H1 (cell line): ENCODE measurements around the gene KCNMA1. TPM values are rescaled to one million over a fixed set of nuclear protein-coding genes. Genes with fewer than 3 reads are reported as not detected.
A peak's percentile ranks its signal among the peaks of the same experiment; 100 is the strongest.

Experiments used
- CTCF ChIA-PET: fragments of 300-600 bp; sonication (Branson Sonifier 250); formaldehyde crosslinking; loops from one replicate; lab custom pipeline; 2021; ENCODE audit not compliant: partially characterized antibody; lab: Charles Lee
- POLR2A ChIA-PET: fragments of 300-600 bp; sonication (Branson Sonifier 250); formaldehyde crosslinking; loops from one replicate; lab custom pipeline; 2021; ENCODE audit warnings: inconsistent platforms; ENCODE audit not compliant: partially characterized antibody; lab: Charles Lee
- DNase-seq, 2 experiments: peaks; one replicate each; pipeline versions ENCODE4 v3.0.0 to v3.0.0-alpha.2; 2010 to 2022; ENCODE audit warnings: low spot score in 2 of 2, low read depth in 1 of 2, mixed read lengths in 1 of 2
- FAIRE-seq: peaks from 2 replicates; lab custom pipeline; 2011; peaks lifted over from hg19 to GRCh38; lab: Jason Lieb, UNC
- H2AFZ ChIP-seq: 2 replicates; pipeline ENCODE4 v1.8.1; 2012; ENCODE audit warnings: low read length, inconsistent platforms
- H2AK5ac ChIP-seq: 2 replicates; pipeline ENCODE4 v1.6.1; 2013; ENCODE audit warnings: low read depth, low read length
- H2BK120ac ChIP-seq: replicated peaks from 2 replicates; pipeline ENCODE3; 2013; ENCODE audit warnings: low read depth, low read length, inconsistent platforms
- H2BK12ac ChIP-seq: 2 replicates; pipeline ENCODE4 v1.6.1; 2013; ENCODE audit warnings: low read depth, low read length
- H2BK15ac ChIP-seq: 2 replicates; pipeline ENCODE4 v1.6.1; 2013; ENCODE audit warnings: low read length
- H2BK20ac ChIP-seq: 2 replicates; pipeline ENCODE4 v1.6.1; 2013; ENCODE audit warnings: low read length
- H2BK5ac ChIP-seq: 2 replicates; pipeline ENCODE4 v1.6.1; 2013; ENCODE audit warnings: low read depth, low read length
- H3K14ac ChIP-seq: 2 replicates; pipeline ENCODE4 v1.6.1; 2013; ENCODE audit warnings: inconsistent platforms; ENCODE audit not compliant: insufficient read length
- H3K18ac ChIP-seq: 2 replicates; pipeline ENCODE4 v1.6.1; 2013; ENCODE audit warnings: low read length; ENCODE audit errors: extremely low read depth
- H3K23ac ChIP-seq: 2 replicates; pipeline ENCODE4 v1.6.1; 2013; ENCODE audit warnings: inconsistent platforms; ENCODE audit not compliant: insufficient read length
- H3K23me2 ChIP-seq: 2 replicates; pipeline ENCODE4 v1.6.1; 2013; ENCODE audit warnings: low read depth, low read length
- H3K27ac ChIP-seq: 2 replicates; pipeline ENCODE4 v1.6.1; 2011; ENCODE audit warnings: low read depth, low read length, inconsistent platforms
- H3K27me3 ChIP-seq, 4 experiments: replicated peaks in 1 of 4; 1 replicate in 1 of 4; 2 replicates in 3 of 4; pipeline versions ENCODE4 v1.6.1 to v1.8.1; 2011 to 2013; ENCODE audit warnings: low read length in 3 of 4, mild to moderate bottlenecking in 3 of 4, inconsistent platforms in 2 of 4, mixed read lengths in 2 of 4, moderate library complexity in 1 of 4; ENCODE audit not compliant: control insufficient read depth in 3 of 4, insufficient read depth in 3 of 4; ENCODE audit errors: extremely low read depth in 1 of 4
- H3K36me3 ChIP-seq, 4 experiments: 2 replicates each; pipeline versions ENCODE4 v1.6.1 to v1.8.1; 2011 to 2013; ENCODE audit warnings: mild to moderate bottlenecking in 4 of 4, low read length in 3 of 4, moderate library complexity in 2 of 4, control low read depth in 1 of 4, inconsistent platforms in 1 of 4; ENCODE audit not compliant: insufficient read depth in 4 of 4, control insufficient read depth in 2 of 4
- H3K4ac ChIP-seq: replicated peaks from 2 replicates; pipeline ENCODE3; 2013; ENCODE audit warnings: low read length, low read depth, mixed read lengths, inconsistent platforms; ENCODE audit not compliant: insufficient read length
- H3K4me1 ChIP-seq, 4 experiments: replicated peaks in 1 of 4; 1 replicate in 1 of 4; 2 replicates in 3 of 4; pipeline versions ENCODE4 v1.6.1 to v1.8.1; 2011 to 2013; ENCODE audit warnings: low read length in 3 of 4, inconsistent platforms in 2 of 4, mixed read lengths in 1 of 4; ENCODE audit not compliant: insufficient read depth in 4 of 4, control insufficient read depth in 3 of 4
- H3K4me2 ChIP-seq, 2 experiments: 2 replicates each; pipeline versions ENCODE4 v1.6.1 to v1.8.1; 2011 to 2013; ENCODE audit warnings: low read depth in 2 of 2, low read length in 2 of 2, control low read depth in 1 of 2, inconsistent platforms in 1 of 2, mild to moderate bottlenecking in 1 of 2; ENCODE audit not compliant: insufficient read depth in 1 of 2
- H3K4me3 ChIP-seq, 4 experiments: fragments of 200-600, 300-600 bp in 1 of 4; sonication (generic), shearing (Covaris generic), sonication (Bioruptor Twin) in 1 of 4; 2 replicates each; pipeline versions ENCODE4 v1.5.1 to v1.8.1; 2011 to 2016; ENCODE audit warnings: low read length in 4 of 4, low read depth in 3 of 4, control low read depth in 2 of 4, inconsistent platforms in 2 of 4, mild to moderate bottlenecking in 2 of 4, mixed read lengths in 1 of 4, moderate library complexity in 1 of 4; ENCODE audit not compliant: insufficient read depth in 2 of 4; ENCODE audit errors: extremely low read depth in 1 of 4
- H3K56ac ChIP-seq: replicated peaks from 2 replicates; pipeline ENCODE3; 2013; ENCODE audit warnings: low read depth, mild to moderate bottlenecking, mixed read lengths, low read length, inconsistent platforms; ENCODE audit not compliant: insufficient read length
- H3K79me1 ChIP-seq: 2 replicates; pipeline ENCODE4 v1.6.1; 2013; ENCODE audit warnings: low read depth, low read length, control low read depth
- H3K79me2 ChIP-seq, 2 experiments: 2 replicates each; pipeline versions ENCODE4 v1.6.1 to v1.8.1; 2012 to 2013; ENCODE audit warnings: low read length in 2 of 2, mild to moderate bottlenecking in 2 of 2, inconsistent platforms in 1 of 2; ENCODE audit not compliant: insufficient read depth in 2 of 2, control insufficient read depth in 1 of 2
- H3K9ac ChIP-seq, 4 experiments: replicated peaks in 1 of 4; 1 replicate in 1 of 4; 2 replicates in 3 of 4; pipeline versions ENCODE4 v1.6.1 to v1.8.1; 2011 to 2013; ENCODE audit warnings: low read depth in 3 of 4, low read length in 3 of 4, control low read depth in 2 of 4, mild to moderate bottlenecking in 2 of 4, moderate library complexity in 2 of 4, inconsistent platforms in 1 of 4; ENCODE audit errors: extremely low read depth in 1 of 4
- H3K9me3 ChIP-seq, 2 experiments: 2 replicates each; pipeline versions ENCODE4 v1.6.1 to v1.8.1; 2012 to 2013; ENCODE audit warnings: mild to moderate bottlenecking in 2 of 2, moderate library complexity in 2 of 2, control low read depth in 1 of 2, inconsistent platforms in 1 of 2, low read depth in 1 of 2, low read length in 1 of 2, mixed read lengths in 1 of 2; ENCODE audit not compliant: insufficient read depth in 2 of 2
- H4K20me1 ChIP-seq, 2 experiments: replicated peaks in 1 of 2; 2 replicates each; pipeline versions ENCODE3 to v1.8.1; 2011 to 2013; ENCODE audit warnings: inconsistent platforms in 2 of 2, low read length in 2 of 2, mild to moderate bottlenecking in 1 of 2; ENCODE audit not compliant: insufficient read depth in 2 of 2, control insufficient read depth in 1 of 2
- H4K5ac ChIP-seq: 2 replicates; pipeline ENCODE4 v1.6.1; 2013; ENCODE audit warnings: low read length, low read depth, mixed read lengths, inconsistent platforms; ENCODE audit not compliant: insufficient read length
- H4K8ac ChIP-seq: 2 replicates; pipeline ENCODE4 v1.8.0; 2013; ENCODE audit warnings: mild to moderate bottlenecking, moderate library complexity, low read length, inconsistent platforms; ENCODE audit not compliant: insufficient read depth; ENCODE audit errors: extremely low read depth
- H4K91ac ChIP-seq: replicated peaks from 2 replicates; pipeline ENCODE3; 2013; ENCODE audit warnings: low read length, mixed read lengths, inconsistent platforms; ENCODE audit not compliant: insufficient read length
- CEBPB ChIP-seq: IDR thresholded peaks from 2 replicates; pipeline ENCODE4 v1.6.1; 2012; ENCODE audit warnings: low read depth, low read length
- HDAC6 ChIP-seq: IDR thresholded peaks from one replicate; pipeline ENCODE4 v1.7.1; 2012; ENCODE audit warnings: low read depth, mild to moderate bottlenecking, inconsistent platforms, low read length, moderate library complexity
- SP1 ChIP-seq: IDR thresholded peaks from 2 replicates; pipeline ENCODE4 v1.6.1; 2011; ENCODE audit warnings: low read depth, low read length
- TEAD4 ChIP-seq: IDR thresholded peaks from 2 replicates; pipeline ENCODE4 v1.6.1; 2012; ENCODE audit warnings: low read depth, low read length, inconsistent platforms, mixed read lengths
- WGBS, 2 experiments: shearing (Covaris generic) in 1 of 2; methylation state at CpG; one replicate each; pipeline versions ENCODE4 v1.1.6 to v1.1.7; 2013 to 2015; ENCODE audit warnings: low lambda C conversion rate in 2 of 2, mixed read lengths in 2 of 2, inconsistent platforms in 1 of 2, low coverage in 1 of 2, missing lambda C conversion rate in 1 of 2; ENCODE audit not compliant: insufficient replicate concordance in 2 of 2, insufficient coverage in 1 of 2, insufficient read length in 1 of 2; ENCODE audit errors: extremely low coverage in 1 of 2, missing lambda C conversion rate in 1 of 2; 5-methylcytosine and 5-hydroxymethylcytosine counted together
- polyA plus RNA-seq, 7 experiments: library from polyadenylated mRNA; depleted of rRNA in 3 of 7; stranded (reverse) in 5 of 7; unstranded in 2 of 7; fragments of >200 nt in 5 of 7; fragments of 200-250 nt in 2 of 7; gene quantifications; 1 replicate in 5 of 7; 2 replicates in 1 of 7; 4 replicates in 1 of 7; pipeline versions ENCODE4 v1.2.1 to v1.2.3, GENCODE V29; 2011 to 2013; ENCODE audit warnings: missing spikeins in 2 of 7, mixed read lengths in 2 of 7
- total RNA-seq: library from RNA; stranded (reverse); fragmentation: NEBNext Ultra II Directional; extraction: Animal tissue kit (Norgen Biotek cat#: 25700); gene quantifications from 2 replicates; pipeline ENCODE4 v1.2.1, GENCODE V29; 2021

KCNMA1 gene
- total and polyA plus RNA-seq, 2 of the 8 experiments (the other 6 are each of a cell fraction or from before 2014, with no cell fraction given) = 10.2 to 11.1 TPM

DNA sequence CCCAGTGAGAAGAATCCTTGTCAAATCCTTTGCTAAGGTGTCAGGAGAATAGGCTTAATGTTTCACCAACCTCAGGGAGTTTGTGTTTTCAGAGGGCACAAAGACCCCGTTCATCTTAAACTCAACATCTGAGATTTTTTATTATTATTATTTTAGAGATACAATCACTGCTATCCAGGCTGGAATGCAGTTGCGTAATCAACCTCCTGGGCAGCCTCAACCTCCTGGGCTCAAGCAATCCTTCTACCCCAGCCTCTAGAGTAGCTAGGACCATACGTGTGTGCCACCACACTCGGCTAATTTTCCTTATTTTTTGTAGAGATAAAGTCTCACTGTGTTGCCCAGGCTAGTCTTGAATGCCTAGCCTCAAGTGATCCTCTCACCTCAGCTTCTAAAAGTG, 599.2 kb downstream of the KCNMA1 start:
- H2BK120ac ChIP-seq = no peak overlapping the region
- H3K9me3 ChIP-seq = no peaks in the 10 kb centered on the region
- no peak overlapping the region for H3K4me2 ChIP-seq
- H3K4ac ChIP-seq = no peak overlapping the region
- CTCF ChIA-PET = interaction anchor here (0.9 to 4.9 kb wide), 23 partner anchors 10 to 408 kb away, joined by 3 to 48 read pairs (median 5); no protein-coding TSS in a partner anchor
- H3K23ac ChIP-seq = no peak overlapping the region
- WGBS, 2 experiments = 83% methylated on average over 4 of the region's 4 CpGs; no CpG with 5 or more reads in 1 of the 2 experiments
- H2AK5ac ChIP-seq = no peak overlapping the region
- no peak overlapping the region for H4K5ac ChIP-seq
- DNase-seq (no peak), FAIRE-seq (no peak)
- no peak overlapping the region for H3K56ac ChIP-seq
- H3K4me3 ChIP-seq = no peak overlapping the region
- no peaks in the 10 kb centered on the region; a peak in 2 of 7 replicates for H3K27me3 ChIP-seq
- H2BK15ac ChIP-seq = no peak overlapping the region
- no peaks in the 10 kb centered on the region for H3K36me3 ChIP-seq
- H3K9ac ChIP-seq = no peak overlapping the region
- no peak overlapping the region for H3K27ac ChIP-seq
- H4K91ac ChIP-seq = no peak overlapping the region
- peak overlapping the region; percentile 65; the same call in 1 of the 2 replicates for H2AFZ ChIP-seq
- no peak for TF ChIP-seq SP1
- peak; percentile 94 for TF ChIP-seq CEBPB
- TF ChIP-seq HDAC6 = no peak
- 0 out of 2 replicates have a peak, but pooled peaks have one; percentile 33 for TF ChIP-seq TEAD4
- H3K18ac ChIP-seq = no peak overlapping the region
- H2BK5ac ChIP-seq = no peak overlapping the region
- POLR2A ChIA-PET = no interaction called here
- no peaks in the 10 kb centered on the region for H3K23me2 ChIP-seq
- H2BK20ac ChIP-seq = no peak overlapping the region
- H3K79me1 ChIP-seq = no peaks in the 10 kb centered on the region
- H2BK12ac ChIP-seq = no peak overlapping the region
- peaks cover 0 to 4% (median 2%) of the 10 kb centered on the region in 4 experiments; a peak in 4 of 7 replicates for H3K4me1 ChIP-seq
- H4K20me1 ChIP-seq = no peaks in the 10 kb centered on the region
- no peak overlapping the region for H3K14ac ChIP-seq
- no peaks in the 10 kb centered on the region for H3K79me2 ChIP-seq
- H4K8ac ChIP-seq = no peak overlapping the region
